NCI-H2227 (cell line): Measurements from ENCODE around the gene SCIN.
"Not testable (repeated sequence)": the region's sequence is repeated elsewhere in the genome, so short reads cannot be mapped to it uniquely, and the experiment has no call there.

ENCODE experiments used
- DNase-seq: peaks from one replicate; lab custom pipeline; 2025; ENCODE audit not compliant: unreplicated experiment; lab: John Stamatoyannopoulos, UW

Gene SCIN

DNA sequence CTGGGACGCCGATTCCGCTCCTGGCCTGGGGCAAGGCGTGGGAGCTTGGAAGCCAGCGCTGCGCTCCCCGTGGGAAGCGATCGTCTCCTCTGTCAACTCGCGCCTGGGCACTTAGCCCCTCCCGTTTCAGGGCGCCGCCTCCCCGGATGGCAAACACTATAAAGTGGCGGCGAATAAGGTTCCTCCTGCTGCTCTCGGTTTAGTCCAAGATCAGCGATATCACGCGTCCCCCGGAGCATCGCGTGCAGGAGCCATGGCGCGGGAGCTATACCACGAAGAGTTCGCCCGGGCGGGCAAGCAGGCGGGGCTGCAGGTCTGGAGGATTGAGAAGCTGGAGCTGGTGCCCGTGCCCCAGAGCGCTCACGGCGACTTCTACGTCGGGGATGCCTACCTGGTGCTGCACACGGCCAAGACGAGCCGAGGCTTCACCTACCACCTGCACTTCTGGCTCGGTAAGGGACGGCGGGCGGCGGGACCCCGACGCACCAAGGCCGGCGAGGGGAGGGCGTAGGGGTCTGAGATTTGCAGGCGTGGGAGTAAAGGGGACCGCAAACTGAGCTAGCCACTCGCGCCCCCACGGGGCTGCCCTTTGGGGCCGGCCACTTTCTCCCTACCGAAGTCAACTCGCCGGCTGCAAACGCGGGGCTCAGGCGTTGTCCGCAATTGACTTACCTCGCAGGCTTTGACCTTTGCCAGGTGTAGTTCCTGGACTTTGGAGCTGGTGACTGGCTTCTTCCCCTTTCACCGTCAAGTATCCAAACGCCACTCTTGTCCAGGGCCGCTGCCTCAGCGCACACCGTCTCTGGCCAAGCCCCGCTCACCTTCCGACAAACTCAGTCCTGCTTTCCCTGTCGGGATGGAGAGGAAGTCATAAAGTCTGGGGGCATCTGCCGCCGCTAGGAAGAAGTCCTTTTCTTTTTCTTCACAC, at the start of gene SCIN:
Gene SCIN, plus strand, starts transcription at position 187 of the 928 bp plus-strand sequence. Its CDS starts 67 bp downstream, at position 254.
- peak; percentile 55 for DNase-seq

DNA sequence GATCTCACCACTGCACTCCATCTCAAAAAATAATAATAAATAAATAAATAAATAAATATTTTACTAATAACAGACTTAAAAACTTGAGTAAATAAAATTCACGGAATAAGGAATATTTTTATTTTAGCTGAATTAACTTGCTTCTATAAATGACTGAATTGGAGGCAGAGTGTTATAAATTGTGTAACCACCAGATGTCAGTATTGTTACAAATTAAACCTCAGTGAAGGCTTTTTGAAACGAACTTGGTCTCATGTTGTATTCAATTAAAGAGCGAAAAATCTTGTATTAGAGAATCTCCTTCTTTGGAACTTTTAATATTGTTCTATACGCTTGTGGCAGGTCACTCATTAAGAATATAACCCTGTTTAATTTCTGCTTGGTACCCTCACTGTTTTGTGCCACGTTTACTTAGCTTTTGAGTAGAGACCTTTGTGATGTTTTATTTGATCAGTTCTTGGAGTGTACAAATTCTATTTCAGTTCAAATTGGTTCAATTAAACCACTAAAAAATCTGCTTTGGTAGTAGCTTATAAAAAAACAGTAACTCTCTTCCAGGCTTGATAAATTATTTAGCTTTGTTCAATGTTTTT, 45.6 kb upstream of the SCIN start:
- peak; percentile 61 for DNase-seq

DNA sequence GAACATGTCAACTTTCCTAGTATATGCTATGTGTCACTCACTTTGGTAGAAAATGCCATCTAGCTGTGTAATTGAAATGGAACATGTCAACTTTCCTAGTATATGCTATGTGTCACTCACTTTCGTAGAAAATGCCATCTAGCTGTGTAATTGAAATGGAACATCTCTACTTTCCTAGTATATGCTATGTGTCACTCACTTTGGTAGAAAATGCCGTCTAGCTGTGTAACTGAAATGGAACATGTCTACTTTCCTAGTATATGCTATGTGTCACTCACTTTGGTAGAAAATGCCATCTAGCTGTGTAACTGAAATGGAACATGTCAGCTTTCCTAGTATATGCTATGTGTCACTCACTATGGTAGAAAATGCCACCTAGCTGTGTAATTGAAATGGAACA, 43.8 kb upstream of the SCIN start:
- not testable (repeated sequence) for DNase-seq

DNA sequence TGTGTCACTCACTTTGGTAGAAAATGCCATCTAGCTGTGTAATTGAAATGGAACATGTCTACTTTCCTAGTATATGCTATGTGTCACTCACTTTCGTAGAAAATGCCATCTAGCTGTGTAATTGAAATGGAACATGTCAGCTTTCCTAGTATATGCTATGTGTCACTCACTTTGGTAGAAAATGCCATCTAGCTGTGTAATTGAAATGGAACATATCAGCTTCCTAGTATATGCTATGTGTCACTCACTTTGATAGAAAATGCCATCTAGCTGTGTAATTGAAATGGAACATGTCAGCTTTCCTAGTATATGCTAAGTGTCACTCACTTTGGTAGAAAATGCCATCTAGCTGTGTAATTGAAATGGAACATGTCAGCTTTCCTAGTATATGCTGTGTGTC, 42.9 kb upstream of the SCIN start:
- not testable (repeated sequence) for DNase-seq

DNA sequence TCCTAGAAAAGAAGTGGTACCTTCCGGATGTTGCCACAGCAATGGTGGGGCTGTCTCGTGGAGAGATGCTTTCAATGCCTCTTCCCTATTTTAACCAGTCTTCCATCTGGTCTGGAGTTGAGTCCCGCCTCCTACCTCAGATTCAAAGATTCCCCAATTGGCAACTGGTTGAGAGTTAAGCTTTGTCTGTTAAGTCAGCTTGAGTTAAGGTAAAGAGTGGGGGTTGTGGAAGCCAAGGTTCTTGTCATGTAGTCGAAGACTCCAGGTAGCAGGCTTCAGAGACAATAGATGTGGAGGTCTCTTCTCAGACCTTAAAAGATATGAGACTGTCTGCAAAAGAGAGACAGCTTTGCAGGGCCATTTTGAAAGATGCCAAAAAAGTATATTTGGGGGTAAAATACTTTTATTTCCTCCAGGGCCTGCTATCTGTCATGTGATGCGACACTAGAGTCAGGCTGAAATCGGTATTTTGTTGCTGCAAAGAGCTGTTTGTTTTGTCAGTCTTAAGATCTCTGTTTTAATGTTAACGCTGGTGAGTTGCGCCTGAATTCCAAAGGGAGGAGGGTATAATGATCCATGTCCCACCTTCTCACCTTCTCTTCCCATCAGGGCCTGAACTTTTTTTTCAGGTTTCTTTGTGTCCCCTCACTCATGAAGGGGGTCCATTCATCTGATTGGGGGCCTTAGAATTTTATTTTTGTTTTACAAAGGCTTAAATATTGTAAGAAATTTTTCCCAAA, 40.4 kb upstream of the SCIN start:
- no peak for DNase-seq

DNA sequence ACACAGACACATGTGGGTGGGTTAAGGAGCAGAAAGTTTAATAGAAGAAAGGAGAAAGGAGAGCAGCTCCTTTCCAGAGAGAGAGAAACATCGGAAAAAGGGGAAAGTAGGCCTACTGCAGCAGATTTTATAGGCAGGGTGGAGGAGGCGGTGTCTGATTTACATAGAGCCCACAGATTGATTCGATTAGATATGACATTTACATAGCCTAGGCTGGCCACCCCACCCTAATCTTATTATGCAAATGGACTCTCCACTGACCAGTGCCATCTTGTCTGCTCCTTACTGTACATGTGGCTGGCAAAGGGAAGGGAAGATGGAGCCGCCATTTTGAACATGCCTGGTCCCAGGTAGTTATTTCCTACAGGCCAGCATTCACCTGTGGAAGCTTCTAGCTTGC, 38.7 kb upstream of the SCIN start:
- no peak for DNase-seq

DNA sequence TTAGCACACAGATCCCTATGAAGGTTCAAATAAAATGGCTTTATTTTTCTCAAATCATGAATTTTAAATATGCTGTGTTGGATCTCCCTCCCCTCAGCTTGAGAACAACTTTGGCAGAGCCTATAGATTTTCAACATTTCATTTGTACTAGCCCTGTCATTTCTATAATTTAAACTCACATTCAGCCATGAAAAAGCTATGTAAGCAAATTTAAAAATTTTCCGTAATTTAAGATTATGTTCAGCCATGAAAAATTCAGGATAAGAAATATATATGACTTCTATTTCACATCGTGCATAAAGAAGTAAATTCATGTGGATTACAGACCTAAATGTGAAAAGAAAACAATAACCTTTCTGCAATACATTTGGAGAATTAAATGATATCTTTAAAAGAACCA, 36.5 kb upstream of the SCIN start:
- DNase-seq, result no peak

DNA sequence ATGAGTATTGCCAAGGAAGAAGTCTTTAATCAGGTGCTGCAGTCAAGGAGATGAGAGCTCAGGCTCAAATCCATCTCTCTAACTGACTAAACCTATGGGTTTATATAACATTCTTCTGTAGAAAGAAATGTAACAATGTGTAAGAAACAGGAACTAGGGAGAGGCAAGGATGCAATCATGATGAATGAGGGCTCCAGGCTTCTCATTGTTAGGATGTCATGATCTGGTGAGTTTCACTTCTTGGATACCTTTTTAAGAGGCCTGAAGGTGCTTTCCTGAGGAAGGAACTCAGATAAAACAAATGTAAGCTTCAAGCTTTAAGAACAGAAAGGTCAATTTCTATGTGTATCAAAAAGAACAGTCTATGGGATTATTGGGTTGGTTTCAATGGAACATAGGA, 30.8 kb upstream of the SCIN start:
- DNase-seq, result no peak

DNA sequence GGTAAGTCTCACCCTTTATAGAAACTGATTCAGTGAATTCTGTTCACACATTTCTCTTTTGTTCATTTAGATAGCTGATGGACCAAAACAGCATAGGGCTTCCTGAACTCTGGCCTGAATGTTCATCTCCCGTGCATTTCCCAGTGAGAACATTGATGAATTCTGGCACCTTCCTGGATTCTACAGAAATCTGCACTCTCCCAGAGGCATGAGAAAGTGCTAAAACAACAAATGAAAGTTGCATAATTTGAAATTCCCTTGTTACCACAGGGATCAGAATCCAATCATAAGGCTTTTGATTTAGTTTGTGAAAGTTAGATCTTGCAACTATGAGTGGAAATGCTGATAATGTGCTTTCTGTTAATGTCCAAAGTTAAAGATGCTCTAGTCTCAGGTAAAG, 29.7 kb upstream of the SCIN start:
- no peak for DNase-seq

DNA sequence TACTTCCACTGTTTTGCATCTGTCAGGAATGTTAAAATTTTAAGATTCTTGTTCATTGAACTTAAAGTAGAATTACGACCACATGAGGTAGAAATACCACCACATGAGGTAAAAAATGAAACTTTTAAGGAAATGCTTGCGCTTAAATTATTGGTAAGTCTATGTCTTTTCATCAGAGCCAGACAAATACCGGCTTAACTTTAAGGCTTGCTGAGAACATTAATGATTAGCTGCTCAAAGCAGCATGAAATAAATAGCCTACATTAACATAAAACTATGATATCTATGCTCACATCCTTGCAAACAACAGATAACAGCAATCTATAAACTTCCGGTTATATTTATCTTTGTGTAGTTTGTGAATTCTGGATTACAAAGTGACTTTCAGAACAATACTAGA, 26.9 kb upstream of the SCIN start:
- DNase-seq, result no peak

DNA sequence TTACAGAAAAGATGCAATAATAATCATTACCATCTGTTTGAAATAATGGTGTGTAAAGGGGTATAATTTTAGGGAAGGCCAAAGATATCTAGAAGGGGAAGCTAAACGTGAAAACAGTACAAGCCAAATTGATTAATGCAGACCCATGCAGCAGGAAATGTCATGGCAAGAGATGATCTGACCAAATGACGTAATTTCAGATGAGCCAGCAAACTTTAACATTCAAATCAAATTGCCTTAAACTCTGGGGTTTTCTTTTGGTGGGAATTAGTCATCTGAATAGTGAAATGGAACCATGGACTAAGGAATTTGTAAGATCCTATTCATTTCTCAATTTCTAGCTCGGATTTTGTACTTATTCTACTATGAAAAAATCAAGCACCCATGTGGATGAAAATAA, 21.4 kb upstream of the SCIN start:
- no peak for DNase-seq

DNA sequence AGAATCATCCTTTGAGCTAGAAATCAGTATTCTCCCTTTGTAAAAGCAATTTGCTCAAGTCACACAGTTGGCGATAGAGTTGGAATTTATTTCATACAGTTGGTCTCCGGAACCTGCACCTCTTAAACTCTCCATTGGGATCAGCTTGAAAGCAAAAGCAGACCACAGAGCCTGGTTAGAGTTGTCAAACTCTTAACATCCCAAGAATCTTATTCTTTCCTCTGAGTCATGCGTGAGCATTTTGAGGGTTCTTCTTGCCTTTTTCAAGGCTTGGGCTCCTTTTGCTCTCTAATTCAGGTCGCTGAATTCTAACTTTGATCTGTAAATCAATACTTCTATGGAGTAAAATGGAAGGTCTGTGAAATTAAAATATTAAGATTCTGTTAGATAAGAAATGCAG, 19.6 kb upstream of the SCIN start:
- no peak for DNase-seq

DNA sequence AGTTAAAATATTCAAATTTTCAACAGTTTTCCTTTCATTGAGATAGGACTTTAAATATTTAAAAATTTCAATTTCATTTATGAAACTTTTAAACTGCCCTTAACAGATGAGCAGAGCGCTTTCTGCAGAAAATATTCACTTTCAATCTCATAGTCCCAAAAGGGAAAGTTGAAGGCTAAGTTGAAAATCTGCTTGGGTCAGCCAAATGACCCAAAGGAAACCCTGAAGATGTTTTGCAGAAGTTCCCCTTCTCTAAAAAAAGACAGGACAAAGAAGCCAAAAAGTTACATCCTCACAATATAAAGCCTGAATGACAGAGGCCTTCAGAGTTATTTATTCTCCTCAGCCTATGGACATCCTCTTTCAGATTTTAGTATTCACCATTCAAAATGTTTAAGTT, 17.6 kb upstream of the SCIN start:
- no peak for DNase-seq

DNA sequence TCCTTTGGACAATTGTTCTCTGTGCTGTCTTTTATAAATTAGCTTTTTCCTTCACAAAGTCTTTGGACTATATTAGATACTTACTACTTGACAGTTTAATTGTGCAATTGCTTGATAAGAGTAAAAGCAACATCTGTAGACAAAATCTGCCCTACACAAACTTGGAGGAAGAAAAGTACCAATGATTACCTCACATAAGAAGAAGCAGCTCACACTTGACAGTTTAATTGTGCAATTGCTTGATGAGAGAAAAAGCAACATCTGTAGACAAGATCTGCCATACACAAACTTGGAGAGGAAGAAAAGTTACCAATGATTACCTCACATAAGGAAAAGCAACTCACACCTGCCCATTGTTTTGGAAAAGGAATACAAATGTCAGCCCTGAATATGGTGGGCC, 17.1 kb upstream of the SCIN start:
- DNase-seq, result no peak

DNA sequence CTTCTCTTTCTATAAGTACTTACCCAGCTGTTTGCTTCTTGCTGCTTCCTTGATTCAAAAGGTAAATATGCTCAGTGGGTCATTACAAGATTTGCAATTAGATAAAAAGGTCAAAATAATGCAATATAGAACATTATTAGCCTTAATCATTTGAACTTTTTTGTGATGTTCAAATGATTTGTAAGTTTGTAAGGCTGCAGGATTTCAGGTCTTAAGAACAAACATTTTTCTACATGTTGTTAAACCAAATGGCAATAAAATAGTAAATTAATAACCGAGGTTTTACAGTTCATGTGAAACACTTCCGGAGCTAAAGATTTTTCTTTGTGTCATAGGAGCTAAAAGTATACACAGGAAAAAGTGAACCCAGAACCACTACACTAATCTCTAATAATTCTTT, 16.2 kb upstream of the SCIN start:
- DNase-seq, result no peak

DNA sequence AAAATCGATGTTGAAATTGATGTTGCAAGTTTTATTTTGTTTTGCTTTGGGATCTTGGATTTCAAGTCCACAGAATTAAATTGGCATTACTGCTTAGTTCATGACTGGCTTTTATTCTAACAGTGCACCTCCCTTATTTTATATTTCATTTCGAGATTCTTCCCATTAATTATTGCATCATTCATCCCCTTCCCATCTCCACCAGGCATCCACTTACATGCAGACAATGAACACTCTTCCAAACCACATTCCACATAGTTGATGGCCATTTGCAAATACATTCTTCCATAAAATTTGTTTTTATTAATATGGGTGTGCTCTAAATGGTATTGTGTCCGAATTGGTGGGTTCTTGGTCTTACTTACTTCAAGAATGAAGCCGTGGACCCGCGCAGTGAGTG, 15.6 kb upstream of the SCIN start:
- DNase-seq, result no peak

DNA sequence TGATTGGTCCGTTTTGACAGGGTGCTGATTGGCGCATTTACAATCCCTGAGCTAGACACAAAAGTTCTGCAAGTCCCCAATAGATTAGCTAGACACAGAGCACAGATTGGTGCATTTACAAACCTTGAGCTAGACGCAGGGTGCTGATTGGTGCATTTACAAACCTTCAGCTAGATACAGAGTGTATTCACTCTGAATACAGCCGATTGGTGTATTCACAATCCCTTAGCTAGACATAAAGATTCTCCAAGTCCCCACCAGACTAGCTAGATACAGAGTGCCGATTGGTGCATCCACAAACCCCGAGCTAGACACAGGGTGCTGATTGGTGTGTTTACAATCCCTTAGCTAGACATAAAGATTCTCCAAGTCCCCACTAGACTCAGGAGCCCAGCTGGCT, 14.8 kb upstream of the SCIN start:
- DNase-seq, result not testable (repeated sequence)

DNA sequence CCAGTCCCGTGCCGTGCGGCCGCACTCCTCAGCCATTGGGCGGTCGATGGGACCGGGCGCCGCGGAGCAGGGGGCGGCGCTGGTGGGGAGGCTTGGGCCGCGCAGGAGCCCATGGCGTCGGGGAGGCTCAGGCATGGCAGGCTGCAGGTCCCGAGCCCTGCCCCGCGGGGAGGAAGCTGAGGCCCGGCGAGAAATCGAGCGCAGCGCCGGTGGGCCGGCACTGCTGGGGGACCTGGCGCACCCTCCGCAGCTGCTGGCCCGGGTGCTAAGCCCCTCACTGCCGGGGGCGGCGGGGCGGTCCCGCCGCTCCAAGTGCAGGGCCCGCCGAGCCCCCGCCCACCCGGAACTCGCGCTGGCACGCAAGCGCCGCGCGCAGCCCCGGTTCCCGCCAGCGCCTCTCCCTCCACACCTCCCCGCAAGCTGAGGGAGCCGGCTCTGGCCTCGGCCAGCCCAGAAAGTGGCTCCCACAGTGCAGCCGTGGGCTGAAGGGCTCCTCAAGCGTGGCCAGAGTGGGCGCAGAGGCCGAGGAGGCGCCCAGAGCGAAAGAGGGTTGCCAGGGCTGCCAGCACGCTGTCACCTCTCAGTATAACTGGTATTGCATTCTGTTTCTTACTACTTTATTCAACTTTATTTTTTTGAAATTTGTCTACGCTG, 14.3 kb upstream of the SCIN start:
- not testable (repeated sequence) for DNase-seq

DNA sequence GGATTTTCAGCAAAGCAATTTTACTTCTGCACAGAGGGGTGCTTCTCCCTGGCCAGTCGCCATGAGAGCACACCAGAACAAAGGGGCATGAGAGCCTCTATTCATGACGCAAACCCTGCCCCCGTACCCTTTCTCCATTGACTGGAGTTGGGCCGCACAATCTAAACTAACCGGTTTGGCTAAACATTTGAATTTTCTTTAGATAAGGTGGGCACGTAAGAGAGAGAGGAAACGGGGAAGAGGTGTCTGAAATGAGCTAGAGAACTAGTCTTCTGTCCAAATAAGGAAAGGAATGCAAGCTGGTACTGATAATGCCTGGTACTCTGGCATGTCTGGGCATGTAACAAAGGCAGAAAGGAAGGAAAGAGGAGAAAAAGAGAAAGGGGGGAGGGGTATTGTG, 13.2 kb upstream of the SCIN start:
- DNase-seq, result no peak

DNA sequence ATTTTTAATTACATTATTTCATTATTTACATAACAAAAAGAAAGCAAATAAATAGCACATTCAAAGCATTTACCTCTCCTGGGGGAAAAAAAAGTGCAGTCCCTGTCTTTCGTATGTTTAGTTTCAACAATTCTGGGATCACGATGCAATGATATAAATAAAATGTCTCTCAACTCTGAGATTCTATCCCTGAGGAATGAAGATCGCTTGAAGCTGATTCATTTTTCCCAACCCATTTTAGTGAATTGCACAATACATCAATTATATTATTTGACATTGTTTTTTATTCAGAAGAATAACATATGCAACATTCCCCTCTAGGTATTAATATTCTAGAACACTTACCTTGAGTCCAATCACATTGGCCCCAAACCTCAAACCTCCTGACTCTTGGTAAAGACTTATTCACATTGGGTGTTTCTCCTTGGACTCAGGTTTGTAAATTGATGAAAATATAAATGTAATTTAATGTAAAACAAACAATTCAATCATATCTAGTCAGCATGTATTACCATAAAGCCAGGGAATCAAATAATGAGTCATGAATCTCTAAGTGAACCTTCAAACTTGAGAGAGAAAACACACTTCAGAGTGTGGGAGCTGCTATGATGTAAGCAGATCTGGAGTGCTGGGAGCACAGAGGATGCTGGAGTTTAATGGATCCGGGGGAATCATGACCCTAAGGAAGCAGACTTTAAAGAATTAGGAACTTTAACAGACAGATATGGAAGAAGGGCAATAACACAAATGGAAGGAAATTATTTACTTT, 5.3 kb upstream of the SCIN start:
- DNase-seq, result no peak

DNA sequence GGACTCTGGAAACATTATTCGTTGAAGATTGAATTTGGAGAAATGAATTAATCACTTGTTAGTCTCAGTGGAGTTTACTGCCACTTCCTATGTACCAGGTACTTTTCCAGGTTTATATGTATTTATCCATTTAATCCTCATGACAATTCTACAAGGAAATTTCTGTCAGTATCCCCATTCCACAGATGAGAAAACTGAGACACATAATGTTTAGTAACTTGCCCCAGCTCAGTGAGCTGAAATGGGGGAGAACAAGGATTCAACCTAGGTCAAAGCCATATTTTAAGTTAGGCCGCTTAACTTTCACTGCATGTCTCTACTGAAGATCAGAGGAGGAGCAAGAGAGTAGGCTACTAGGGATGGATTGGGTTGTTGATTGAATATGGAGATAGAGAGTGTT, 4.6 kb upstream of the SCIN start:
- no peak for DNase-seq
